ENCODE data around the gene ARHGEF28. TPM values are rescaled to one million over a fixed set of nuclear protein-coding genes. Genes with fewer than 3 reads are reported as not detected.

ARHGEF28 gene
- total and polyA plus RNA-seq, 2 of the 13 experiments (the other 11 are each of a cell fraction or from before 2014, with no cell fraction given): 17.4 to 34.1 TPM

DNA sequence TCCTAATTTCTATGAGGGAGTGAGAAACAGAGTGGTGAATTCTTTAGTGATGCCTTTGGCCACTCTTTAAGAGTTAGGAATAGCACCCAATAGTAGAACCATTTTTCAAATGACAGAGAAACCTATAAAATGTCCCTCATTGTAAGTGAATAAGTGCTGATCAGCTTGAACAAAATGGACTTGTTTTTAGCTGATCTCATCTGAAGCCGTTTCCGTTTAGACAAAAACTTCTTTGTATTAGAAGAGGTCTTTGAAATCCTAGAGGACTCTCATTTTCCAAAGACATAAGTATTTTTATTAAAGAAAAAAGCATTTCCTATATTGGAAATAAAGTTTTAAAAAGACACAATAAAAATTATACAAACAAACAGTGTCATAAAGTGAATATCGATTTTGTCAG is 273.9 kb downstream of the ARHGEF28 start (continued):
- no peak for TF ChIP-seq DR1 (CRISPR knock-in tag; IDR thresholded peaks at IDR 0.05)

DNA sequence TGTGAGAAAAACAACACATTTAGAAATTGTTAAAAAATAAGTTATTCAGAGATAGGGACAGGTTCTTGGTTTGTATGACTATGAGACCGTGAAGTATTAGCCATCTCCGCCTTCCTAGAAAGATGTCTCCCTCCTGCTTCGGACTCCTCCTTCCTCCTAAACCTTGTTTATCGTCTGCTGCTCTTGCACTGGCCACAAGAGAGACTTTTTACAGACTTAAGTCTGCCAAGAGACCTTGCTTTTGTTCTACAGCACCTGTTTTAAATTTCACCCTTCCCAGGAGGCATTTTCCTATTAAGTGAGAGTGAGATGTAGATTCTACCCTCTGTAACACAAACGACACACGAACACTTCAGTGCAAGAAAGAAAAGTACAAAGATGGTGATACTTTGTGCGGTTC is 274.6 kb downstream of the ARHGEF28 start:
- ATAC-seq: no peak
- ChIA-PET POLR2A (no interaction called here), CTCF (ENCODE audit: low intra/inter-chr PET ratio, low total read pairs) (no interaction called here)
- no peak overlapping the region for H3K9ac ChIP-seq (ENCODE audit: insufficient read depth, low read depth, low read length)
- no peak overlapping the region for H2AFZ ChIP-seq (ENCODE audit: low read length)
- peaks cover 19 to 63% of the 10 kb centered on the region in 2 experiments; a peak in 4 of 5 replicates for H3K36me3 ChIP-seq (replicated peaks in 1 of 2; ENCODE audit: control insufficient read depth in 1 of 2, insufficient read depth in 2 of 2, low read length in 2 of 2)
- no peaks in the 10 kb centered on the region for H3K27me3 ChIP-seq (ENCODE audit: control insufficient read depth in 1 of 2, insufficient read depth in 2 of 2, low read length in 2 of 2)
- TF ChIP-seq SALL2 (CRISPR knock-in tag; IDR thresholded peaks at IDR 0.05): no peak
- TF ChIP-seq ZNF772 (CRISPR knock-in tag; IDR thresholded peaks at IDR 0.05): no peak
- TF ChIP-seq, protein P1, sequence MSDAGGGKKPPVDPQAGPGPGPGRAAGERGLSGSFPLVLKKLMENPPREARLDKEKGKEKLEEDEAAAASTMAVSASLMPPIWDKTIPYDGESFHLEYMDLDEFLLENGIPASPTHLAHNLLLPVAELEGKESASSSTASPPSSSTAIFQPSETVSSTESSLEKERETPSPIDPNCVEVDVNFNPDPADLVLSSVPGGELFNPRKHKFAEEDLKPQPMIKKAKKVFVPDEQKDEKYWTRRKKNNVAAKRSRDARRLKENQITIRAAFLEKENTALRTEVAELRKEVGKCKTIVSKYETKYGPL (CRISPR knock-in tag; IDR thresholded peaks at IDR 0.05): no peak
- TF ChIP-seq PCBP2 (optimal IDR thresholded peaks at IDR 0.05; ENCODE audit: low read depth, low read length, poor library complexity, severe bottlenecking): no peak
- TF ChIP-seq ZBTB7B (CRISPR knock-in tag; IDR thresholded peaks at IDR 0.05): no peak
- intact Hi-C loops (cut with micrococcal nuclease; ENCODE audit: unreplicated experiment): loop anchor here (5.0 kb wide), 1 partner anchor 1017 kb away; no protein-coding TSS in a partner anchor
- no peaks in the 10 kb centered on the region for H4K20me1 ChIP-seq (ENCODE audit: insufficient read depth, low read length)
- no peak overlapping the region for H3K27ac ChIP-seq (ENCODE audit: extremely low read length, insufficient read depth, low read length)
- no peaks in the 10 kb centered on the region for H3K4me1 ChIP-seq (ENCODE audit: insufficient read depth, low read length)
- in situ Hi-C loops (cut with HindIII; ENCODE audit: extremely low pct_ligation_motif_present, low pct_unique_long_range_greater_than_20kb): loop anchor here (5.0 kb wide), 1 partner anchor 747 kb away; no protein-coding TSS in a partner anchor
- BruUV-seq (replicated peaks): no TSS peak
- H3K4me2 ChIP-seq (ENCODE audit: low read depth, low read length): no peak overlapping the region
- WGBS (ENCODE audit: low lambda C conversion rate): 98% methylated on average over 7 of the region's 7 CpGs
- H3K9me3 ChIP-seq (ENCODE audit: low read length): no peaks in the 10 kb centered on the region
- no peaks in the 10 kb centered on the region for H3K79me2 ChIP-seq (ENCODE audit: insufficient read depth, low read length)
- DNase-seq (ENCODE audit: low spot score): no peak
- H3K4me3 ChIP-seq (replicated peaks in 1 of 3; ENCODE audit: insufficient read depth in 1 of 3, low read depth in 2 of 3, low read length in 3 of 3): no peak overlapping the region
- FAIRE-seq: no peak

DNA sequence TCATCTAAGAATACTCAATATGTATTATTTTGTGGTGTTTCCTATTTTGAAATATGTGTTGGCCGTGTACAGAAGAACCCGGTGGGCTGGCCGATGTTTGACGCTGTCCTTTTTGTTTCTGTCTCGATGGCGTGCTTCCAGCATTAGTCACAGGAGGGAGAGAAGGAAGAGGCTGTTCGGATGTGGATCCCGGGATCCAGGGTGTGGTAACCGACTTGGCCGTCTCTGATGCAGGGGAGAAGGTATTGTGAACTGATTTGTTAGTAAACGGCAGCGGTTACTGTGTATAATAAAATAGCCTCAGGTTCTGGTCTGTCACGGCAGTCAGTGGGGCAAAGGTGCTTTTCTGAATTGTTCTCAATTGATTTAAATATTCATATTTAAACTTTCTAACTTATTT is 275.0 kb downstream of the ARHGEF28 start:
- ATAC-seq: no peak
- H3K27me3 ChIP-seq (ENCODE audit: control insufficient read depth in 1 of 2, insufficient read depth in 2 of 2, low read length in 2 of 2): no peaks in the 10 kb centered on the region
- peaks cover 19 to 58% of the 10 kb centered on the region in 2 experiments; a peak in 4 of 5 replicates for H3K36me3 ChIP-seq (replicated peaks in 1 of 2; ENCODE audit: control insufficient read depth in 1 of 2, insufficient read depth in 2 of 2, low read length in 2 of 2)
- H3K4me1 ChIP-seq (ENCODE audit: insufficient read depth, low read length): no peaks in the 10 kb centered on the region
- no peaks in the 10 kb centered on the region for H4K20me1 ChIP-seq (ENCODE audit: insufficient read depth, low read length)
- no peak for FAIRE-seq
- 93% methylated on average over 13 of the region's 13 CpGs for WGBS (ENCODE audit: low lambda C conversion rate)
- no peak overlapping the region for H2AFZ ChIP-seq (ENCODE audit: low read length)
- H3K79me2 ChIP-seq (ENCODE audit: insufficient read depth, low read length): no peaks in the 10 kb centered on the region
- H3K9me3 ChIP-seq (ENCODE audit: low read length): no peaks in the 10 kb centered on the region
- no peak overlapping the region for H3K9ac ChIP-seq (ENCODE audit: insufficient read depth, low read depth, low read length)
- no peak overlapping the region for H3K27ac ChIP-seq (ENCODE audit: extremely low read length, insufficient read depth, low read length)
- POLR2A ChIA-PET: interaction anchor here (1.3 kb wide), 1 partner anchor 740 kb away, joined by 3 read pairs; the partner anchor contains the start of gene ENC1
- BruUV-seq (replicated peaks): no TSS peak
- CTCF ChIA-PET (ENCODE audit: low intra/inter-chr PET ratio, low total read pairs): interaction anchor here (2.7 kb wide), 1 partner anchor 748 kb away, joined by 25 read pairs; no protein-coding TSS in a partner anchor
- no peak overlapping the region for H3K4me2 ChIP-seq (ENCODE audit: low read depth, low read length)
- no peak for DNase-seq (ENCODE audit: low spot score)
- intact Hi-C loops (cut with micrococcal nuclease; ENCODE audit: unreplicated experiment) (loop anchor here (5.0 kb wide), 1 partner anchor 1016 kb away; no protein-coding TSS in a partner anchor), in situ Hi-C loops (cut with HindIII; ENCODE audit: extremely low pct_ligation_motif_present, low pct_unique_long_range_greater_than_20kb) (loop anchor here (5.0 kb wide), 1 partner anchor 746 kb away; no protein-coding TSS in a partner anchor)
- H3K4me3 ChIP-seq (replicated peaks in 1 of 3; ENCODE audit: insufficient read depth in 1 of 3, low read depth in 2 of 3, low read length in 3 of 3): no peak overlapping the region
- TF ChIP-seq SP4 (CRISPR knock-in tag; IDR thresholded peaks at IDR 0.05) (no peak), NR2F1 (CRISPR knock-in tag; IDR thresholded peaks at IDR 0.05) (no peak), ZNF44 (CRISPR knock-in tag; IDR thresholded peaks at IDR 0.05) (no peak)
- TF ChIP-seq, protein P2, sequence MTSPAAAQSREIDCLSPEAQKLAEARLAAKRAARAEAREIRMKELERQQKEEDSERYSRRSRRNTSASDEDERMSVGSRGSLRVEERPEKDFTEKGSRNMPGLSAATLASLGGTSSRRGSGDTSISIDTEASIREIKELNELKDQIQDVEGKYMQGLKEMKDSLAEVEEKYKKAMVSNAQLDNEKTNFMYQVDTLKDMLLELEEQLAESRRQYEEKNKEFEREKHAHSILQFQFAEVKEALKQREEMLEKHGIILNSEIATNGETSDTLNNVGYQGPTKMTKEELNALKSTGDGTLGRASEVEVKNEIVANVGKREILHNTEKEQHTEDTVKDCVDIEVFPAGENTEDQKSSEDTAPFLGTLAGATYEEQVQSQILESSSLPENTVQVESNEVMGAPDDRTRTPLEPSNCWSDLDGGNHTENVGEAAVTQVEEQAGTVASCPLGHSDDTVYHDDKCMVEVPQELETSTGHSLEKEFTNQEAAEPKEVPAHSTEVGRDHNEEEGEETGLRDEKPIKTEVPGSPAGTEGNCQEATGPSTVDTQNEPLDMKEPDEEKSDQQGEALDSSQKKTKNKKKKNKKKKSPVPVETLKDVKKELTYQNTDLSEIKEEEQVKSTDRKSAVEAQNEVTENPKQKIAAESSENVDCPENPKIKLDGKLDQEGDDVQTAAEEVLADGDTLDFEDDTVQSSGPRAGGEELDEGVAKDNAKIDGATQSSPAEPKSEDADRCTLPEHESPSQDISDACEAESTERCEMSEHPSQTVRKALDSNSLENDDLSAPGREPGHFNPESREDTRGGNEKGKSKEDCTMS (CRISPR knock-in tag; conservative IDR thresholded peaks at IDR 0.05): no peak
